Kidney (tissue), 14 donors: Measurements from ENCODE around the gene MAOA. TPM values are rescaled to one million over a fixed set of nuclear protein-coding genes. Genes with fewer than 3 reads are reported as not detected.

ENCODE experiments used
- DNase-seq, 5 donors: peaks; one replicate each; pipeline ENCODE4 v3.0.0-alpha.2; 2013 to 2020
- FAIRE-seq: peaks from 2 replicates; lab custom pipeline; 2012; peaks lifted over from hg19 to GRCh38; lab: Jason Lieb, UNC
- H3K27ac ChIP-seq, 2 donors: one replicate each; pipeline ENCODE4 v1.7.0; 2013; ENCODE audit warnings: low read depth in 2 of 2, low read length in 2 of 2, inconsistent platforms in 1 of 2
- H3K27me3 ChIP-seq: one replicate; pipeline ENCODE4 v1.7.1; 2013; ENCODE audit warnings: low read length, inconsistent platforms; ENCODE audit not compliant: control insufficient read depth, insufficient read depth
- H3K36me3 ChIP-seq, 3 donors: one replicate each; pipeline versions ENCODE4 v1.7.0 to v1.7.1; 2013; ENCODE audit warnings: low read length in 3 of 3, control low read depth in 1 of 3, inconsistent platforms in 1 of 3; ENCODE audit not compliant: insufficient read depth in 3 of 3, control insufficient read depth in 2 of 3
- H3K4me1 ChIP-seq, 3 donors: one replicate each; pipeline versions ENCODE4 v1.7.0 to v1.7.1; 2013; ENCODE audit warnings: low read length in 3 of 3, inconsistent platforms in 1 of 3, low read depth in 1 of 3; ENCODE audit not compliant: control insufficient read depth in 2 of 3, insufficient read depth in 2 of 3
- H3K4me3 ChIP-seq, 3 donors: one replicate each; pipeline versions ENCODE4 v1.7.0 to v1.8.1; 2013; ENCODE audit warnings: low read length in 3 of 3, control low read depth in 1 of 3, inconsistent platforms in 1 of 3
- H3K9ac ChIP-seq, 3 donors: one replicate each; pipeline versions ENCODE4 v1.7.0 to v1.7.1; 2013; ENCODE audit warnings: low read length in 3 of 3, control low read depth in 1 of 3, inconsistent platforms in 1 of 3
- H3K9me3 ChIP-seq, 3 donors: one replicate each; pipeline versions ENCODE4 v1.7.0 to v1.7.1; 2013; ENCODE audit warnings: low read length in 3 of 3, control low read depth in 1 of 3, inconsistent platforms in 1 of 3; ENCODE audit not compliant: control insufficient read depth in 2 of 3, insufficient read depth in 1 of 3
- CTCF ChIP-seq: IDR thresholded peaks from 3 replicates; pipeline ENCODE4 v1.5.1; 2012; ENCODE audit warnings: mild to moderate bottlenecking, moderate library complexity, borderline replicate concordance; ENCODE audit not compliant: insufficient read depth; ENCODE audit errors: extremely low read depth
- intact Hi-C: fragments of 100-400 bp; cut with DNase I; formaldehyde crosslinking; loops from one replicate; pipeline ENCODE4 v1.11.1; 2022
- polyA plus RNA-seq: library from polyadenylated mRNA; stranded (reverse); fragments of 350-450 nt; fragmentation: Illumina TruSeq; extraction: RNeasy Lipid Tissue Mini Kit (QIAGEN cat#74804); gene quantifications from one replicate; pipeline ENCODE4 v1.2.3, GENCODE V29; 2014; ENCODE audit warnings: low read depth, low replicate concordance; ENCODE audit not compliant: insufficient read depth
- total RNA-seq: library from RNA; stranded (reverse); fragmentation: NEBNext Ultra II Directional; extraction: Animal tissue kit (Norgen Biotek cat#: 25700); gene quantifications from one replicate; pipeline ENCODE4 v1.2.1, GENCODE V29; 2021
- donor health status: control.
- donor health status: control.
- donor health status: control.
- donor health status: control.
- donor health status: control.
- donor health status: DM: yes; HTN: yes; CAD: no.
- donor health status: Normal renal cell carcinoma (clear cell type).

The MAOA gene
- total and polyA plus RNA-seq, 2 donors from 2014 or later, result 134 to 227 TPM

GRCh38 chrX:43745938-43746721, 90.0 kb downstream of the MAOA start:
- FAIRE-seq (peak; percentile 82), DNase-seq (peak in 2 of 5 donors; percentile 5 to 15)
- intact Hi-C loops, result no loop called here
- H3K9ac ChIP-seq, result no peak overlapping the region
- peaks cover 7% of the 10 kb centered on the region for H3K27me3 ChIP-seq
- peaks cover 0 to 14% (median 10%) of the 10 kb centered on the region in 3 donors for H3K4me1 ChIP-seq
- H3K36me3 ChIP-seq, result peaks cover 0 to 8% (median 0%) of the 10 kb centered on the region in 3 donors
- TF ChIP-seq CTCF, result no peak
- H3K27ac ChIP-seq, result peak overlapping the region; percentile 33 to 75
- H3K4me3 ChIP-seq, result no peak overlapping the region
- H3K9me3 ChIP-seq, result no peaks in the 10 kb centered on the region

- no peak for TF ChIP-seq CTCF
- H3K9me3 ChIP-seq, result no peaks in the 10 kb centered on the region
- peaks cover 0 to 11% (median 2%) of the 10 kb centered on the region in 3 donors for H3K4me1 ChIP-seq
- no peak overlapping the region for H3K9ac ChIP-seq
- intact Hi-C loops, result no loop called here
- peaks cover 7% of the 10 kb centered on the region for H3K27me3 ChIP-seq
- DNase-seq, result no peak
- FAIRE-seq, result no peak
- H3K36me3 ChIP-seq, result peaks cover 0 to 4% (median 0%) of the 10 kb centered on the region in 3 donors
- H3K27ac ChIP-seq, result no peak overlapping the region
- no peak overlapping the region for H3K4me3 ChIP-seq
Measured at GRCh38 chrX:43747476-43747875, 91.4 kb downstream of the MAOA start.

- TF ChIP-seq CTCF, result peak; percentile 53
- H3K36me3 ChIP-seq, result no peaks in the 10 kb centered on the region
- peaks cover 0 to 2% (median 0%) of the 10 kb centered on the region in 3 donors for H3K4me1 ChIP-seq
- no peak overlapping the region for H3K4me3 ChIP-seq
- no peak overlapping the region for H3K9ac ChIP-seq
- no peak overlapping the region for H3K27ac ChIP-seq
- H3K9me3 ChIP-seq, result no peaks in the 10 kb centered on the region
- H3K27me3 ChIP-seq, result peaks cover 6% of the 10 kb centered on the region
- DNase-seq (peak in 4 of 5 donors; percentile 42 to 79 (median 60)), FAIRE-seq (peak; percentile 91)
- intact Hi-C loops, result loop anchor here (10.0 kb wide), 1 partner anchor 195 kb away; no protein-coding TSS in a partner anchor
Measured at GRCh38 chrX:43750248-43750676, 94.2 kb downstream of the MAOA start.
